ENCODE data around the gene PLXNA4.

The PLXNA4 gene

DNA sequence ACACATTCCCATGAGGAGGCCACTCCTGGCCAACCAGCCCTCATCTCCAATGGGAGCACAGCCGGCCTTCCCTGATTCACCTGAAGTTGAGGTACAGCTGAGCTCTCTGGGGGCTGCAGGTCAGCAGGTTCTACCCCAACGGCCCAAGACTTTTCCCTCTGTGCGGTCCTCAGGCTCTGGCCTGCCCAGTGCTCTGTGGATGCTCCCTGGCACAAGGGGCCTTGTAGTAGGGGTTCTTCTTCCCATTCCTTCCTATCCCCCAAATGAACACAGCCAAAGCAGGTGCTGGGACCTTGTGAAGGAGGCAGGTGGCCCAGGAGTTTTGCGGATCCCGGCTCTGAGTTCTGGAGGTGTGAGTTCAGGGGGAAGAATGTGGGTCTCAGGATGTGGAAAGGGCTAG lies 72.2 kb downstream of the PLXNA4 start:
- no peak for DNase-seq (ENCODE audit: low read depth, low spot score)

DNA sequence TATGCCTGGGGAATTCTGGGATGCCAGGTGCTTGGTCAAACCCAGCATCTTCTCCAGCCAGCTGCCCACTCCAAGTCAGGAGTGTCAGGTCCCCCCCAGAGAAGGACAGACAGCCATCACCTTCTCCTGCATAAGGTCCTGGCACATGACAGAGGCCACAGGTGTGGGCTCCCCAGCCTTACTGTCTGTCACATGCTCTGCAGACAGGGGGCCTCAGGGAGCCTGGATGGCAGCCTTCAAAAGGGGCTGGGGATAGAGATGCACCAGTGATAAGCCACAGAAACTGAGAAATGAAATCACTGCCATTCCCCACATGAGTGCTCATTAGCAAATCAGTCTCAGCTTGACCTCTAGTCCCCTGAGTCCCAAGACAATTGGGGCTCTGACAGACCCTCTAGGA lies 72.9 kb downstream of the PLXNA4 start:
- no peak for DNase-seq (ENCODE audit: low read depth, low spot score)

DNA sequence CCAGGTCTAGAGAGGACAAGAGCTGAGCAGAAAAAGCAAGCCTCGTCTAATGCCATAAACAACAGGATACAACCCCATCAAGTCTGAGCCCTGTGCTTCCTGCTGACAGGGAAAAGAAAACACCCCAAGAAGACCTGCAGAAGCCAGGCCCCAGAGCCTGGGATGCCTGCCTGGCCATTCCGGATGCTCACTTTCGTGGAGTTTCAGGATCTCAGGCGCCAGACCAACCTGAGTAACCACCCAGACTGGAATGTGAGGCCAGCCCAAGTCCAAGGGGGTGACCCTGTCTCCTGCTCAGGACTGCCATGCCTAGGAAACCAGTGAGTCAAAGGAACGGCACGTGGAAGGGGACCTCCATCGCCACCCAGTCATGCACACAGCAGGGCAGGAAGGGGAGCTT lies 74.3 kb downstream of the PLXNA4 start:
- no peak for DNase-seq (ENCODE audit: low read depth, low spot score)

DNA sequence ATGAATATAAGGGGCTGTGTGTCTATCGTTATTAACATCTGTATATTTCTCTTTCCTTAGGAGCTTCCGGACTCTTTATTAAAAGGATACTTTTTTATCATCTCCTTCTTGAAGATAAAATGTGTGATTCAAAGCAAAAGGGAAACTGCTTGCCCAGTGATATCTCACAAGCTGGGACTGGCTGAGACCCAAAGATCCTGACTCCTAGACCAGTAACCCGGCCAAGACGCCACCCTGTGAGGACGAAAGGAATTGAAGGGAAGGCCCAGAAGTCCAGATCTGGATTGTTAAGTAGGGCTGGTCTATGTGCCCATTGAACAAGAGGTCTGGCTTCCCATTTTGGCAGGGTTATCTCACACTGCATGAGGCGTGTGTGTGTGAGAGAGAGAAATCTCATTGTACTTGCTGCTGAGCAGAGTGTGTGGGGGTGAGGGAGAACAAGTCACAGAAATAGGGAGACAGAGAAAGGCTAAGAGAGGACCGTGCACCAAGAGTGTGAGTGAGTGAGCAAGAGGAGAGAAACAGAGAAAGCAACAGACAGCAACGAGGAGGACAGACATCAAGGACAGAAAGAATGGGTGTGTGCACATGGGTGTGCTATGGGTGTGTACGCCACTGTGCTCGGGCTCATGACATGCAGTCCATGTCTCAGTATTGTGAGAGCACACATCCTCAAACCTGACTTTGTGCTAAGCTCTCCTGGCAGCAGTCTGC lies 75.4 kb downstream of the PLXNA4 start:
- no peak for DNase-seq (ENCODE audit: low read depth, low spot score)

DNA sequence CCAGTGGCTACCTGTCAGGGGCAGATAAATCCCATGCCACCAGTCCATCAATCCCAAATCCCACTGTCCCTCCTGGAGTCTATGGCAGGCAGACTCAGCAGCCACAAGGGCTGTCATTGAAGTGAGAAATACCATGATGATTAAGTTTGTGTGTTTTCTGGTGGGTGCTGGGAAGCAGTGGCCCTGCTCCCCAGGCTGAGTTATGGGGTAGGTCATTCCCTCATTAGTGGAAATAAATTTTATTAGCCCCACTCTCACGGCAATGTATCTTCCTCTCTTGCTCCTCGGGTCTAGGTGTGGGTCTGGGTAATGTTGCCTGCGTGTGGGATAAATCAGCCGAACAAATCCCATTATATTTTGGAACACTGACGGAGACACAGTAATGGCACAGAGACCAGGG lies 76.8 kb downstream of the PLXNA4 start:
- DNase-seq (ENCODE audit: low read depth, low spot score) = no peak

DNA sequence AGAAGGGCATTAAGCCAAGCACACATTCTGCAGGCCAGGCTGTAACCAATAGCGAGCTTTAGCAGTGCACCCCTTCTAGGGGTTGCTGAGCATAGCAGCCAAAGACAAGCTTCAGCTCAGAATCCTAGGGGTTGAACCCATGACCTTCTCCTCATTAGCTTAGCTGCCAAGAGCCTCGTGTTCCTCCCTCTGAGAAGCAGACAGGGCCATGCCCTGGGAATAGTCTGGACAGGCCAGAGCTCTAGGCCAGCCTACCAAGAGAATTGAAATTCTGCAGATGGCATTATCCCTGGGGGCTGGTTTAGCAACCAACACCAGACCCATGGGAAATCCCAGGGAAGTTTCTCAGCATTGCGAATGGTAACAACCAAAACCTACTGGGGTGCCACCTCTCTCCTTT lies 77.2 kb downstream of the PLXNA4 start:
- DNase-seq (ENCODE audit: low read depth, low spot score) = no peak

DNA sequence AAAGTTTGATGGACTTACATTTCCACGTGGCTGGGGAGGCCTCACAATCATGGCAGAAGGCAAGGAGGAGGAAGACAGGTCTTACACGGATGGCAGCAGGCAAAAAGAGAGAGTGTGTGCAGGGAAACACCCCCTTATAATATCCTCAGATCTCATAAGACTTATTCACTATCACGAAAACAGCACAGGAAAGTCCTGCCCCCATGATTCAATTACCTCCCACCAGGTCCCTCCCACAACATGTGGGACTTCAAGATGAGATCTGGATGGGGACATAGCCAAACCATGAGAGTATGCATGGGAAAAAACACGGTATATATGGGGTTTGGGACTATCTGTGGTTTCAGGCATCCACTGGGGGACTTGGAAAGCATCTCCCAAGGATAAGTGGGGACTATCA lies 78.0 kb downstream of the PLXNA4 start:
- DNase-seq (ENCODE audit: low read depth, low spot score) = no peak

DNA sequence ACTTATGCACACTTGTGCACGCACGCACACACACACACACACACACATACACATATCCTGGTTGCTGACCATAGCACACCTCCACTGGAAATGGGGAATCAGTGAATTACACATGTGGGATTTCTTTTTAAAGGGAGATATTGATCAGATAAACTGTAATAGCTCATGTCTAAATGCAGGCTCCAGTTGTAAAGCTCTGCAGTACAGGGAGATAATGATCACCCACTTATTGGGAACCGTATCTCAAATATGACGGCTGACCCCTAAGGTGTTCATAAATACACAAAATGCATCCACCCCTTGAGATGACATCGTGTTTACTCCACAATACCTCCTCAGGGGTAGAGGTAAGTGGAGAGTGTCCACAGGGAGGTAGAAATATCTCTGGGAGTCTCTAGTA lies 79.2 kb downstream of the PLXNA4 start:
- DNase-seq (ENCODE audit: low read depth, low spot score) = no peak

DNA sequence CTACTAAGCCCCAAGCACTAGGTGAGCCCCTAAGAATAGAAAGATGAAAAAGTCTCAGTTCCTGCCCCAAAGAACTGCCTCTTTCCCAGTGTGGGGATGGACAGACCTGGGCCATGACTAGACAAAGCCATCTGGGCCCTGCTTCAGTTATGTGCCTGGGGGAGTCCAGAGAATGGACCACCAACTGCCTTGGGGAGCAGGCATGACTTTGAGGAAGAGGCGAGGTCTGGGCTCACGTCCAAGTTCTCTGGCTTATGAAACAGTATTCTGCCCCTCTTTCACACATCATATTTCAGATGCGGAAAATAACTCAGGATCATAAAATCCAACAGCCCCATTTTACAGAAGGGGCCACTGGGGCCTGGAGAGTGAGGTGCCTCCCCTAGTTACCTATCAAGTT lies 80.3 kb downstream of the PLXNA4 start:
- DNase-seq (ENCODE audit: low read depth, low spot score) = no peak

DNA sequence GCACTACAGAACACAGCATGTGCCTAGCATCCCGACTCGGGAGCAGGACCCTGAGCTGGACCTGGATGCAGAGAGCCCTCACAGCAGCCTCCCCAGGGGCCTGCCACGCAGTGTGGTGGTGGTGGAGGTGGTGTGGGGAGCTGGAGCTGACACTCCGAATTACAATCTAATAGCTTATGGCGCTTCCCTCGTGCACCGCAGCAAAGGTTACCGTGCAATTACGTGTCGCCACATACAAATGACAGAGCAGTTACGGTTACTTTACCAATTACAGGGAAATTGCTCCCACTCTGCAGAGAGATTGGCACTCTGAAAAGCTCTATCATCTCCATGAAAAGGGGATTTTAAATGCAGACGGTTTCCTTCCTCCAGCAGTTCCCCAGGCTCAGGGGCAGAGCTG lies 81.8 kb downstream of the PLXNA4 start:
- DNase-seq (ENCODE audit: low read depth, low spot score) = no peak

DNA sequence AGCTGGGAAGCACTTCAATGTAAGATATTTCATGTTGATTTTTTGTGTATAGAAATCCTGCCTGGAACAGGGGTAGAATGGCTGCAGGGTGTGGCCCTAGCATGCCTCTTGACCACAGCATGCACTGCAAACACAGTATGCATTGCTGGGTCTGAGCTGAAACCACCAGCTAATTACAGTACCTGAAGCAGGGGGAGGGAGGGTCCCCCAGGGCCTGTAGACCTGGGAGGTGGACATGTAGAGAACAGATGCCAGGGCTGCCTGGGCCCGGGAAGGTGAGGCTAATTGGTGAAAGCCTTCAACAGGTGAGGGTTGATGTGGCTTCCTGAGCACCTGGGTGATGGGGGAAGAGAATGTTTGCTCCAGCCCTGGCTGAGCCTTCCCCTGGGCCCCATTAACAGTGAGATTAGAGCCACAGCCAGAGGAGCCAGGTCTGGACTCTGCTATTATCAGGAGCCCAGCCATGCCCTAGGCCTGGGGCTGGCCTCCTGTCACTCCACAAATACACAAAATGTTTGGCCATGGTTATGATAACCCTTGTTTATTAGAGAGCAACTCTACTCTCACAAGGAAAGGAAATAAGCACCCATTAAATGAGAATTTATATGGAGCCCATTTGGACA lies 83.3 kb downstream of the PLXNA4 start:
- no peak for DNase-seq (ENCODE audit: low read depth, low spot score)

DNA sequence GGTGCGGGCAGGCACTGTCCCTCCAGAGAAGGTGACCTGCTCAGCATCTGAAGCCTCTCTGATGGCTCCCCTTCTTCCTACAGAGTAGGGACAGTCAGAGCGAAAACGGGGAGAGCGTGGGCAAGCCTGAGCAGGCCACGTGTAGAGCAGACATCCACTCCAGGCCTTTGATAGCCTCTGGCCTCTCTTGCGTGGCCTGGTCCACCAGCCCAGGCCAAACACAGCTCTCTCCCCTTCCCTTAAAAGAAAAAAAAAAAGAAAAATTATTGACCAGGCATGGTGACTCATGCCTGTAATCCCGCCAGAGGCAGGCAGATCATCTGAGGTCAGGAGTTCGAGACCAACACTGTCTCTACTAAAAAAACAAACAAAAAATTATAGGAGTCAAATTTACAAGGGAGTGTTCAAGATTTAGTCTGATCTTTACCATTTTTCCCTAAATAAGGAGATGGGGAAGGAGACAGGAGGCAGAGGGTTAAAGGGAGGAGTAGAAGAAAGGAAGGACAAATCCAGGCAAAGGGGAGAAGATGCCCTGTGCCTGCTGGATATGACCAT lies 84.8 kb downstream of the PLXNA4 start:
- no peak for DNase-seq (ENCODE audit: low read depth, low spot score)

DNA sequence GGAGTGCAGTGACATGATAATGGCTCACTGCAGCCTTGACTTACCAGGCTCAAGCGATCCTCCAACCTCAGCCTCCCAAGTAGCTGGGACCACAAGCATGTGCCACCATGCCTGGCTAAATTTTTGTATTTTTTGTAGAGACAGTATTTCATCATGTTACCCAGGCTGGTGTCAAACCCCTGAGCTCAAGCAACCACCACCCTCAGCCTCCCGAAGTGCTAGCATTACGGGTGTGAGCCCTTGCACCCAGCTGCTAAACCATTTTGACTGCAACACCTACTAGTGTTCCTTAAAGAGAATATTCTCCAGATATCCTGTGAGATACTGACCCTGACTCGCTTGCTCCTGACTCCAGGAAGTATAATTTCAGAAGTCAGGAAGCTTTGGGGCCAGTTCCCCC lies 85.8 kb downstream of the PLXNA4 start:
- no peak for DNase-seq (ENCODE audit: low read depth, low spot score)

DNA sequence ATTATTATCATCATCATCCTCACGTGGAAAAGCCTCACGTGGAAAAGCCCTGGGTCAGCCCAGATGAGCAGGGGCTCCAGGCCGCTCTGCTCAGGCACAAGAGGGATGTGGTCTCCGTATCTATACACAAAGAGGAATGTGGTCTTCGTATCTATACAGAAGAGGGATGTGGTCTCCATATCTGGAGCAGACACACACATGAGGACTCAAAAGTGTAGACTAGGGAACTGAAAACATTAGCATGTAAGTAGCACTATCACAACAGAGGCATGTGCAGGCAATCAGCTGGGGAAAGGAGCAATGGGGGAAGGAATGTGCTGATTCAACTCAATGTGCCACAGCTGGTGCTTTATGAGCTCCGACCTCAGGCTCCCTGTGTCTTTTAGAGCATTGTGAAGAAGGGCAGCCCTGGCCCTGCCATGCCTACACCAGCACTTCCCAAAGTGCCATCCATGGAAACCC lies 86.5 kb downstream of the PLXNA4 start:
- DNase-seq (ENCODE audit: low read depth, low spot score) = no peak

DNA sequence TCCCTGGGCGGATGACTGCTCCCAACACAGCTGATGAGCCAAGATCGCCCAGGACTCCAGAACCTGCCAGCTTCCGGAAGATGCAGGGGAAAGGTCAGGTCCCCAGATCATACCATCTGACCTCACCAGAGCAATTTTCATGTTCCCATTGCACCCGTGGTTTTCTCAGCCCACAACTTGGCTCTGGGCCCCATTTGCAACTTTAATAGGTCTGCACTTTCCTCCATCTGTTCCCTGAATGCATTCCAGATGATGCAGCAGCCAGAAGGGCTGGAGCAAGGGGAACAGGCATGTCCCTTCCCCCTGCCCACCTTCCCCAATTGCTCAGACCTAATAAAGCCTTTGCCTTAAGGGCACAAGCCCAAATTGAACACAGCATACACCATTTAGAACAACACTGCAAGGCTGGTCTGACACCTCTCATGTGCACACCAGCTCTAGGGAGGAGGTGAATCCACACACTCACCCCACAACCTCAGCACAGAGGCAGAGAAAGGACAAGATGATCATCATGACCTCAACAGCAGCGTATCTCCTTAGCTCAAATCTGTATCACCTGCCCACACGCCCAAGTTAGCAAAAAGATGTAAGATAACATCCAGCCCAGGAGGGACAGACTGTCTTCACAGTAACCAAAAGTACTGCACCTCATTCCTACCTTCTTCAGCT lies 87.5 kb downstream of the PLXNA4 start:
- no peak for DNase-seq (ENCODE audit: low read depth, low spot score)

DNA sequence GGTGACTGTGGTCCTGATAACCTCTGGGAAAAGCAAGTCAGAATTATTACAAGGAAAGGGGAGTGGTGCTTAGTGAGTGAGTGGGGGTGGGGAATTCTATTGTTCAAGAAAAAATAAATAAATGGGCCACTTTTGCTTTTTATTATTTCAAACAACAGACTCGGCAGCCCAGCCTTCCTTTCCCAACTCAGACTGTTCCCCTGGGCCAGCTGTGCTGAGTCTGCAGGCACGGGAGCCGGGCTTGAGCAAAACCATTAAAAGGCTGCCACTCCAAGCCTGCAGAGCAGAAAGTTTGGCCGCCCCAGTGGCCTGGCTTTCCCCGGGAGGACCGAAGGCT lies 90.0 kb downstream of the PLXNA4 start:
- no peak for DNase-seq (ENCODE audit: low read depth, low spot score)

DNA sequence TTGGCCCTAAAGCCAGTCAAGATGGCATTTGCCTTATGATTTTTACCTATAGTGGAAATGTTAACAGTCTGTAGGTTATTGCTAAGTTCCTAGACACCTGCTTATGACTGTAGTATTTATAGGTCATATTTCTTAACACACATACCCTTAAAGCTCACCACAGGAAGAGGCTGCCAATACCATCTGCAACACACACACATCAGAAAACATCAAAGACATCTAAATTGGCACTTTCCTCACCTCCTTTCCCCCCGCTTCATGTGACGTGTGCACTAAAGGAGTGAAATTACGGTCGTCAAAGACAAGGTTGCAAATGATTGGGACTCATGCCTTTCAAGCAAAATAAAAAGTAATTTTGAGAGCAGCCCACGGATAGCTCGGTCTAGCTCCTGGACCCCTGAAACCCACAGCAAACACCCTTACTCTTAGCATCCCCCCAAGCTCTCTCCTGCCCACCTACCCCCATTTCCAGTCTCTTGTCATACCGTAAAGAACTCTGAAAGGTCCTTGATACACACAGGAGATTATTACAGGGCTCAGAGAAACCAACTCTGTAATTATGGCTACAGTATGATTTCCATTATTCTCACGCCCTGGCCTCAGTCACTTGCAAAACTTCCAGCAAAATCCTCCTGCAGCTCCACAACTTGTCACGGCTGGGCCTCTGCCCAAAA lies 90.5 kb downstream of the PLXNA4 start:
- DNase-seq (ENCODE audit: low read depth, low spot score) = no peak

DNA sequence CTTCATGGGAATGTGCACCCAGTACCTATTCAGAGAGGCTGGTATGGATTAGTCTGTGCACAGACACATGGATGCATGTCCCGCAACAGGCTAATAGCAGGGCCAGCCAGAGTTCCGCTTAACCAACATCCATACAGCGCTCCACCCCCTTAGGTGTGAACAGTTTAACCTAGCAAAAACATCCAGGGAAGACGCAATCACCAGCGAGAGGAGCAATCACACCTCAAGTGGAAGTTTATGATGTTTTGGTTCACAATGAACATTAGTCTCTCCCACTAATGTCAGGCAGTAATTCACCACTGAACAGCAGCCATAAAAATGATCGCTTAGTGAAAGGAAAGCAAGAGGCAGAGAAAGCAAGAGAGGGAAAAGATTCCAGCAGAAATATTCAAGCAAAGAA lies 91.1 kb downstream of the PLXNA4 start:
- DNase-seq (ENCODE audit: low read depth, low spot score) = no peak

DNA sequence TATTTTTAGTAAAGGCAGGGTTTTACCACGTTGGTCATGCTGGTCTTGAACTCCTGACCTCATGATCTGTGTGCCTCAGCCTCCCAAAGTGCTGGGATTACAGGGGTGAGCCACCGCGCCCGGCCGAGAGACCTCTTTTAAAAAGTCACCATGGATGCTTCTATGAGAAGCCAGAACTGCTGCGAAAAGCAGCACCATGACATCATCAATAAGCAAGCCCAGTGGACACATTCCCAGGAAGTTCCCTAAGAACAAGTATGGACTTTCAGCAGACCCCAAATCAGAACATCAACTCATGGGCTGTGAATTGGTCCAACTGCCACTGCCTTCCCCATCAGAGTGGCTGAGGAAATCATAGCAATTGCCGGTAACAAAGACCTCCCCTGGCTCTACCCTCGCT lies 93.4 kb downstream of the PLXNA4 start:
- no peak for DNase-seq (ENCODE audit: low read depth, low spot score)

DNA sequence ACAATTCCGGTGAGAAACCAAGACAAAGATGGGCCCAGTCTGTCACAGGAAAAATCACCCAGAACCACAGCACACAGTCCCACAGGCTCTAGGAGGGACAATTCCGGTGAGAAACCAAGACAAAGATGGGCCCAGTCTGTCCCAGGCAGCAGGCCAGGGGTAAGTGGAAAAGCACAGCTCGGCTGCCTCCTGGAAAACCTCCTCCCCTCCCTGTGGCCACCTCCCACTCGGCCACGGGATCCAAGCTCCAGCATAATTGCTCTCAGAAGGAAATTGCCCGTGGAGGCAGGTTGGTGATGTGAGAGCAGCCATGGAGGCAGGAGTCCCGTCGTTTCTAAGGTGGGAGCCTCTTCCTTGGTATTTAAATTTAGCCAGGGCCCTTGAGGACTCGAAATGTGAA lies 95.7 kb downstream of the PLXNA4 start:
- no peak for DNase-seq (ENCODE audit: low read depth, low spot score)

DNA sequence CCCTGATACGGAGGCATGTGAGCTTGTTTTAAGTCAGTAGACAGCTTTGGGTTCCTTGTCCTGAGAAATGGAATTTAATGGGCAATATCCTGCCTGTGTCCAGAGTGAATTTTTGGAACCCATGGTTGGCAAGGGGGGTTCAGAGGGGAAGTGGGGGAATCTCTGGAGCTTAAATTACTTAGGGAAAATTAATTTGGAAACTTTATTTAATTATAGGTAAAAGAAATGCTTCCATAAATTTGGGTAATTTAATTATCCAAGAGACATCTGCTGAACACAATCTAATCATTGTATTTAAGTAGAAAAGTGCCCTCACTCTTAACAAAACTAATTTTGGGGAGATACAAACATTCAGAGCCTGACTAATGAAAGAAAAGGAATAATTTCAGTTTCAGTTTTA lies 99.7 kb downstream of the PLXNA4 start:
- no peak for DNase-seq (ENCODE audit: low read depth, low spot score)

DNA sequence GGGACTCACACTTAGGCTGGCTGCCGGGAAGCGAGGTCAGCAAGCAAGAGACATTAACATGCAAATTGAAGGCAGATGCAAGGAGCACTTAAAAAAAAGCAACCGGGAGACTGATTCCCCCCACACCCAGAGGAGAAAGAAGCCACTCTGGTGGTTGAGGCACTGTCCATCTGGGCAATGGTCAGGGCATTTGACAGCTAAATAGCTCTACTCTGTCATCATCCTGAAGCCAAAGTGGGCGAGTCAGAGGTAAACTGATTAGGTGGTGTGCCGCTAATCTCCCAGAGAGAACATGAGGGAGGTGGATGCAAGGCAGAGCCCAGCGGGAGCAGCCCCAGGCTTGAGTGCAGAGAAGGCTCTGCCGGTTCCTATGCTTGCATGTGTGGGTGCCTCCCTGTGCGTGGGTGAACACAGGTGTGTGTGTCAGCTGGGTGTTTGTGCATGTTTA lies 100.6 kb downstream of the PLXNA4 start:
- no peak for DNase-seq (ENCODE audit: low read depth, low spot score)

All from iPS DF 19.7 (cell line).